Testis (tissue), 2 donors: ENCODE results near the gene RHPN2.

Experiments used
- CTCF ChIP-seq, 3 experiments: fragments of 450-650 bp in 2 of 3; fragments of 200-600 bp in 1 of 3; sonication (generic) in 1 of 3; IDR thresholded peaks; one replicate each; pipeline ENCODE4 v1.5.1; 2016 to 2019; ENCODE audit warnings: antibody characterized with exemption in 3 of 3, mild to moderate bottlenecking in 2 of 3, moderate library complexity in 1 of 3
- POLR2A ChIP-seq: fragments of 450-650 bp; IDR thresholded peaks from one replicate; pipeline ENCODE4 v1.6.1; 2017; ENCODE audit warnings: antibody characterized with exemption, mild to moderate bottlenecking, moderate library complexity

- TF ChIP-seq CTCF (IDR thresholded peaks at IDR 0.05): no peak
- TF ChIP-seq POLR2A: no peak
These were observed 21.0 kb upstream of the RHPN2 start for GRCh38 chr19:33085570-33086128.
